Neutrophil (primary cell): ENCODE measurements around the gene PUDP.

ENCODE experiments used
- H3K27ac ChIP-seq: fragments of 200-600 bp; sonication (generic); 2 replicates; pipeline ENCODE4 v1.5.1; 2016; ENCODE audit warnings: mild to moderate bottlenecking, moderate library complexity
- H3K27me3 ChIP-seq: fragments of 200-600 bp; sonication (generic); 2 replicates; pipeline ENCODE4 v1.6.0; 2016; ENCODE audit warnings: mild to moderate bottlenecking
- H3K36me3 ChIP-seq: fragments of 200-600 bp; sonication (generic); 2 replicates; pipeline ENCODE4 v1.5.1; 2017
- H3K4me1 ChIP-seq, 2 experiments: fragments of 200-600 bp in 1 of 2; sonication (generic) in 1 of 2; 1 replicate in 1 of 2; 2 replicates in 1 of 2; pipeline versions ENCODE4 v1.5.1 to v1.6.1; 2013 to 2016; ENCODE audit warnings: low read depth in 1 of 2, low read length in 1 of 2, mild to moderate bottlenecking in 1 of 2, moderate library complexity in 1 of 2; ENCODE audit not compliant: control insufficient read depth in 1 of 2, insufficient read depth in 1 of 2
- H3K4me3 ChIP-seq, 2 experiments: fragments of 200-600 bp in 1 of 2; sonication (generic) in 1 of 2; 1 replicate in 1 of 2; 2 replicates in 1 of 2; pipeline ENCODE4 v1.5.1; 2013 to 2016; ENCODE audit warnings: low read depth in 1 of 2, low read length in 1 of 2, mild to moderate bottlenecking in 1 of 2, moderate library complexity in 1 of 2
- H3K9me3 ChIP-seq: fragments of 200-600 bp; sonication (generic); 2 replicates; pipeline ENCODE4 v1.5.1; 2016
- CTCF ChIP-seq: fragments of 200-600 bp; sonication (generic); IDR thresholded peaks from 2 replicates; pipeline ENCODE4 v1.5.1; 2016; ENCODE audit warnings: antibody characterized with exemption

PUDP gene

GRCh38 chrX:7088968-7089615, 58.9 kb downstream of the PUDP start:
- Histone ChIP-seq H3K4me1 (peaks cover 13 to 19% of the 10 kb centered on the region in 2 experiments), H3K9me3 (no peaks in the 10 kb centered on the region), H3K4me3 (no peak overlapping the region), H3K27me3 (no peaks in the 10 kb centered on the region), H3K36me3 (no peaks in the 10 kb centered on the region), H3K27ac (no peak overlapping the region)
- TF ChIP-seq CTCF: no peak

GRCh38 chrX:7086384-7086783, 61.6 kb downstream of the PUDP start:
- H3K36me3 ChIP-seq: no peaks in the 10 kb centered on the region
- no peaks in the 10 kb centered on the region for H3K9me3 ChIP-seq
- peaks cover 24 to 29% of the 10 kb centered on the region in 2 experiments for H3K4me1 ChIP-seq
- H3K27ac ChIP-seq: no peak overlapping the region
- no peak for TF ChIP-seq CTCF
- H3K27me3 ChIP-seq: no peaks in the 10 kb centered on the region
- H3K4me3 ChIP-seq: no peak overlapping the region

- H3K27ac ChIP-seq: peak overlapping the region; percentile 48
- no peaks in the 10 kb centered on the region for H3K36me3 ChIP-seq
- H3K4me1 ChIP-seq: peaks cover 24 to 29% of the 10 kb centered on the region in 2 experiments
- no peaks in the 10 kb centered on the region for H3K9me3 ChIP-seq
- no peaks in the 10 kb centered on the region for H3K27me3 ChIP-seq
- no peak overlapping the region for H3K4me3 ChIP-seq
- TF ChIP-seq CTCF: no peak
Measured at GRCh38 chrX:7085879-7086278, 62.1 kb downstream of the PUDP start.

GRCh38 chrX:7084841-7085240, 63.1 kb downstream of the PUDP start:
- H3K27me3 ChIP-seq: no peaks in the 10 kb centered on the region
- H3K4me1 ChIP-seq: peaks cover 24 to 29% of the 10 kb centered on the region in 2 experiments
- H3K36me3 ChIP-seq: no peaks in the 10 kb centered on the region
- H3K27ac ChIP-seq: peak overlapping the region; percentile 48
- H3K4me3 ChIP-seq: no peak overlapping the region
- H3K9me3 ChIP-seq: no peaks in the 10 kb centered on the region
- TF ChIP-seq CTCF: no peak

GRCh38 chrX:7083468-7084396, 64.2 kb downstream of the PUDP start:
- Histone ChIP-seq H3K9me3 (no peaks in the 10 kb centered on the region), H3K27me3 (no peaks in the 10 kb centered on the region), H3K27ac (peak overlapping the region; percentile 72), H3K36me3 (no peaks in the 10 kb centered on the region), H3K4me3 (no peak overlapping the region), H3K4me1 (peaks cover 24 to 29% of the 10 kb centered on the region in 2 experiments)
- TF ChIP-seq CTCF: no peak
